Measurements from ENCODE around the gene SCAPER. TPM values are rescaled to one million over a fixed set of nuclear protein-coding genes. Genes with fewer than 3 reads are reported as not detected.
"Not testable (repeated sequence)": the region's sequence is repeated elsewhere in the genome, so short reads cannot be mapped to it uniquely, and the experiment has no call there.

The SCAPER gene
- total RNA-seq, 1 experiment from 2014 or later = 12.7 TPM

GRCh38 chr15:76818926-76819325 is 86.2 kb downstream of the SCAPER start:
- in situ Hi-C loops (cut with HindIII; ENCODE audit: low pct_unique_long_range_greater_than_20kb, low sequenced_read_pairs); DNase-seq (ENCODE audit: low read depth, low spot score): not testable (repeated sequence)

- in situ Hi-C loops (cut with HindIII; ENCODE audit: low pct_unique_long_range_greater_than_20kb, low sequenced_read_pairs) = no loop called here
- no peak for DNase-seq (ENCODE audit: low read depth, low spot score)
Measured at GRCh38 chr15:76815421-76815820, 89.7 kb downstream of the SCAPER start.

GRCh38 chr15:76812381-76812780 is 92.8 kb downstream of the SCAPER start:
- in situ Hi-C loops (cut with HindIII; ENCODE audit: low pct_unique_long_range_greater_than_20kb, low sequenced_read_pairs) = no loop called here

GRCh38 chr15:76809412-76810103 is 95.6 kb downstream of the SCAPER start:
- no peak for DNase-seq (ENCODE audit: low read depth, low spot score)
- in situ Hi-C loops (cut with HindIII; ENCODE audit: low pct_unique_long_range_greater_than_20kb, low sequenced_read_pairs) = no loop called here

More at GRCh38 chr15:76812381-76812780, 92.8 kb downstream of the SCAPER start:
- peak; percentile 15 for DNase-seq (ENCODE audit: low read depth, low spot score)

GRCh38 chr15:76803049-76803571 is 102.0 kb downstream of the SCAPER start:
- DNase-seq (ENCODE audit: low read depth, low spot score) = no peak
- in situ Hi-C loops (cut with HindIII; ENCODE audit: low pct_unique_long_range_greater_than_20kb, low sequenced_read_pairs) = no loop called here

GRCh38 chr15:76802411-76802810 is 102.7 kb downstream of the SCAPER start:
- no peak for DNase-seq (ENCODE audit: low read depth, low spot score)

GRCh38 chr15:76799760-76800159 is 105.4 kb downstream of the SCAPER start:
- in situ Hi-C loops (cut with HindIII; ENCODE audit: low pct_unique_long_range_greater_than_20kb, low sequenced_read_pairs) = no loop called here
- DNase-seq (ENCODE audit: low read depth, low spot score) = no peak

More at GRCh38 chr15:76802411-76802810, 102.7 kb downstream of the SCAPER start:
- in situ Hi-C loops (cut with HindIII; ENCODE audit: low pct_unique_long_range_greater_than_20kb, low sequenced_read_pairs) = no loop called here

- in situ Hi-C loops (cut with HindIII; ENCODE audit: low pct_unique_long_range_greater_than_20kb, low sequenced_read_pairs) = no loop called here
Measured at GRCh38 chr15:76795217-76795616, 109.9 kb downstream of the SCAPER start.

GRCh38 chr15:76793162-76793561 is 112.0 kb downstream of the SCAPER start:
- no peak for DNase-seq (ENCODE audit: low read depth, low spot score)
- in situ Hi-C loops (cut with HindIII; ENCODE audit: low pct_unique_long_range_greater_than_20kb, low sequenced_read_pairs) = no loop called here

More at GRCh38 chr15:76795217-76795616, 109.9 kb downstream of the SCAPER start:
- DNase-seq (ENCODE audit: low read depth, low spot score) = no peak

GRCh38 chr15:76791511-76791910 is 113.6 kb downstream of the SCAPER start:
- DNase-seq (ENCODE audit: low read depth, low spot score) = no peak
- in situ Hi-C loops (cut with HindIII; ENCODE audit: low pct_unique_long_range_greater_than_20kb, low sequenced_read_pairs) = no loop called here

- DNase-seq (ENCODE audit: low read depth, low spot score) = no peak
- in situ Hi-C loops (cut with HindIII; ENCODE audit: low pct_unique_long_range_greater_than_20kb, low sequenced_read_pairs) = no loop called here
Measured at GRCh38 chr15:76787273-76787672, 117.9 kb downstream of the SCAPER start.

GRCh38 chr15:76776969-76777368 is 128.2 kb downstream of the SCAPER start:
- no peak for DNase-seq (ENCODE audit: low read depth, low spot score)
- in situ Hi-C loops (cut with HindIII; ENCODE audit: low pct_unique_long_range_greater_than_20kb, low sequenced_read_pairs) = no loop called here

- no peak for DNase-seq (ENCODE audit: low read depth, low spot score)
- in situ Hi-C loops (cut with HindIII; ENCODE audit: low pct_unique_long_range_greater_than_20kb, low sequenced_read_pairs) = no loop called here
Measured at GRCh38 chr15:76776480-76776879, 128.7 kb downstream of the SCAPER start.

GRCh38 chr15:76773234-76773633 is 131.9 kb downstream of the SCAPER start:
- no peak for DNase-seq (ENCODE audit: low read depth, low spot score)
- in situ Hi-C loops (cut with HindIII; ENCODE audit: low pct_unique_long_range_greater_than_20kb, low sequenced_read_pairs) = no loop called here

- DNase-seq (ENCODE audit: low read depth, low spot score) = no peak
- in situ Hi-C loops (cut with HindIII; ENCODE audit: low pct_unique_long_range_greater_than_20kb, low sequenced_read_pairs) = no loop called here
Measured at GRCh38 chr15:76772776-76773175, 132.4 kb downstream of the SCAPER start.

- DNase-seq (ENCODE audit: low read depth, low spot score) = no peak
- in situ Hi-C loops (cut with HindIII; ENCODE audit: low pct_unique_long_range_greater_than_20kb, low sequenced_read_pairs) = no loop called here
Measured at GRCh38 chr15:76764004-76764403, 141.1 kb downstream of the SCAPER start.

- in situ Hi-C loops (cut with HindIII; ENCODE audit: low pct_unique_long_range_greater_than_20kb, low sequenced_read_pairs) = no loop called here
- no peak for DNase-seq (ENCODE audit: low read depth, low spot score)
Measured at GRCh38 chr15:76763554-76763953, 141.6 kb downstream of the SCAPER start.

GRCh38 chr15:76756381-76756780 is 148.8 kb downstream of the SCAPER start:
- in situ Hi-C loops (cut with HindIII; ENCODE audit: low pct_unique_long_range_greater_than_20kb, low sequenced_read_pairs) = no loop called here
- DNase-seq (ENCODE audit: low read depth, low spot score) = no peak

- in situ Hi-C loops (cut with HindIII; ENCODE audit: low pct_unique_long_range_greater_than_20kb, low sequenced_read_pairs) = no loop called here
Measured at GRCh38 chr15:76753771-76754170, 151.4 kb downstream of the SCAPER start.

More at GRCh38 chr15:76753771-76754170, 151.4 kb downstream of the SCAPER start:
- DNase-seq (ENCODE audit: low read depth, low spot score) = no peak

All from SK-MEL-5 (cell line).